Measurements from ENCODE around the gene TP53I3.

- TF ChIP-seq CTCF (IDR thresholded peaks at IDR 0.05 in 4 of 5, conservative IDR thresholded peaks at IDR 0.05 in 1 of 5) (no peak), POLR2A (IDR thresholded peaks at IDR 0.05) (no peak)
Observed at GRCh38 chr2:24107336-24107735, 22.7 kb upstream of the TP53I3 start.
